NCI-H187 treated with DMSO at 0.1 percent for 48 hours (cell line): ENCODE results near the gene PRKCE.

Experiments used
- DNase-seq: peaks from one replicate; lab custom pipeline; 2025; lab: John Stamatoyannopoulos, UW

PRKCE gene

DNA sequence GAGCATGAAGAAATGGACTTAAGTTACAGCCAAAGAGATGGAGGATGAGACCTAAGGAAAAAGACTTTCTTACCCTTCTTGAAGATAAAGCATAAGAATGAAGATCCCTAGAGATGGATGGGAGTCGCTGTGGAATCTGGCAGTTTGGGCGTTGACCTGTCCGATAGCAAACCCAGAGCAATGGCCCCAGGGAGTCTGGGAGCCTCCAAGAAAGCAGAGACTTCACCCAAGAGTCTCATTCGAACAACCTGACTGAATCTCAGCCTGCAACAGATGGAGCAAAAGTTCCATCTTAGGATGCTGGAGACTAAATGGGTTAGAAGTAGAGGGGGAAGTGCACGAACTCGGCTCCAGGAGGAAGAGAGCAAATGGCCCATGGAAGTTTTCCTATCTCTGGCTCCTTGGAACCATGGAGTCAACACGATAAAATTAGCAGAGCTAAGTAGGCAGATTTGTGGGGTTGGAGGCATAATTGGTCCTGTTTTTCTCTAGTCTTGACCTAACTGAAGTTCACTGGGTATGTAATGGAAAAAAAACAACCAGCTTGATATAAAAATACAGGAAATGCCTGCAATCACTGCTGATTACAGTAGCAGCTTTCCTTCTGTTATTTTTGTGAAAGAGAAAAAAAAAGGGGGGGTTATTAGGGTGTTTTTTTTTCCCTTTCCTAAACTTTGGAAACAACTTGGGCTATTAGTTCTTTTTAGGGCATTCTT, 467.3 kb downstream of the PRKCE start:
- no peak for DNase-seq

DNA sequence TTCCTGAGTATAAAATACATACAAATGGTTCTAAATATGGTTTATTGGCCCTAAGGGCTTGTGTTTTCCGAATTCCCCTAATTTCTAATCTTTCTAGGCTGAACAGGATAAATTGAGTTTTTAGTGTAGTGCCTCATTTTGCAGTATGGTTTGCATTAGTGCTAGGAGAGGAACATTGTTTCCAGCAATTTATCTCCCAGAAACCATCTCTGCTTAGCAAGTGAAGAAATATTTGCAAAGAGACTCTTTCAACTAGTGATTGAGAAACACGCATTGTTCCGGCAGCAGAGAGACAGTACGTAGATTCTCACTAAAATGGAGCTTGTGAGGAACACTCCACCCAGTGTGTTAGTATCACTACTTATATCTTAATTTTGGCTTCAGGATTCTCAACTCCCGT, 468.0 kb downstream of the PRKCE start:
- no peak for DNase-seq

DNA sequence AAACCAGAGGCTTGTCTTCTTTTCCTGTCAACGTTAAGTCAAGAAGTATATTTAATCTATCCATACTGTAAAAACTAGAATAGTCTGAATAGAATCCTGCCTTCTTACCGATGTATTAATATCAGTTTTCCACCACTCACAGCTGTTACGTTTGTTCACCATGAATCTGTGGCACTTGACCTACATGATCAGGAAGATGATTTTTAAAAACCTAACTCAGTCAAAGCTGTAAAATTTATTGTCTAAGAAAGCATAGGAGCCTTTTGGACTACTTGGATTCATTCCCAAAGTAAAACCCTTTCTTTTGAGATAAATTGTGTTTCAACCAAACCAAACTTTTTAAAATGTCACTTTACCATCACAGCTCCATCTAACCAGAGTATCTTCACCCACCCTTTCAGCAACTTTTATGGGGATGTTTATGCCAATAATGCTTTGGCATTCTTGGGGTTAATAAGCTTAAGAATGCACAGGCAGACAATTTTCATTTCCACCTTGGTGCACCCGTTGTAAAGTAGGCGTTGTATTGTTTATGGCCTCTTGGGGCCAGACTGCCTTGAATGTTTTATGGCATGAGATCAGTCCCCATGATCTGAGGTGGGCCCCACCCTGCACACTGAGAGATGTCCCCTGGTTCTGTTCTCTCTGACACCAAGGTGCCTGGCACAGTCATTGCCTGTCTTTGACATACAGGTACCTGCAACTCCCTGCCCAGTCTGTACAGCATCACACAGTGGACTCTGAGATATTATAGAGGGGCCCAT, 469.5 kb downstream of the PRKCE start:
- DNase-seq: no peak

DNA sequence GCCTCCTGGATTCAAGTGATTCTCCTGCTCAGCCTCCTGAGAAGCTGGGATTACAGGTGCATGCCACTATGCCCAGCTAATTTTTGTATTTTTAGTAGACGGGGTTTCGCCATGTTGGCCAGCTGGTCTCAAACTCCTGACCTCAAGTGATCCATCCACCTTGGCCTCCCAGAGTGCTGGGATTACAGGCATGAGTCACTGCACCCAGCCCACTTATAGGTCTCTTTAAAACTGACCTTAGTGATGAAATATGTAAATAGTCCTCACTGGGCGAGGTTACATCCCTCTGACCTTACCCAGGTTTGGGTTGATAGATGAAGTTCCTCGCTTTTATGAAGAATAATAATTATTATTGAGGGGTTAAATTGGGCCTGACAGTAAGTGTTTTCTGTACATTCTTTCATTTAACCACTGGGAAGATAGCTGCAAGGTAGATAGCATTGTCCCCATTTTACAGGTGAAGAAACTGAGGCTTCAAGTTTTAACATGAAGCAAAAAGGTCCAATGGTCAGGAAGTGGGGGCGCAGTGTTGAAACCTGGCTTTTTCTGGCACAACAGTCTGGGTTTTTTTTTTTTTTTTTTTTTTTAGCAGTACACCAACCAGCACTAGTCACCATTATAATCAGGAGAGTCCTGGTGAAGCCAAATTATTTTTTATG, 471.0 kb downstream of the PRKCE start:
- no peak for DNase-seq

DNA sequence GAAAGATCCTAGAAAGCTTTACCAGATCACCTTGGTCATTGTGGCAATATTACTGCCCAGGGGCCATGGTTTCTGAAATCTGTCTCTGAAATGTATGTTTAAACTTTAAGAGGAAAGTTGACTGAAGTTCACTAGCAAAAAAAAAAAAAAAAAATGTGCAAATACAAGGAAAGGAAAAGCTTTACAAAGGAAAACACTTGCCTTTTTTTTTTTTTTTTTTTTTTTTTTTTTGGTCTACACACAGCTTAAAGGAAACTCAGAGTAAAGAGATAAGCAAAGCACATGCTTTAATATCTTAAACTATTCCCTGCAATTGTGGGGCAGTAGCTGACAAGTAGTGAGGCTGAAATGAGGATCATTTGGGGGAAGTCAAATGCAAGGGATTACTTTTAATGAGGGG, 471.5 kb downstream of the PRKCE start:
- no peak for DNase-seq

DNA sequence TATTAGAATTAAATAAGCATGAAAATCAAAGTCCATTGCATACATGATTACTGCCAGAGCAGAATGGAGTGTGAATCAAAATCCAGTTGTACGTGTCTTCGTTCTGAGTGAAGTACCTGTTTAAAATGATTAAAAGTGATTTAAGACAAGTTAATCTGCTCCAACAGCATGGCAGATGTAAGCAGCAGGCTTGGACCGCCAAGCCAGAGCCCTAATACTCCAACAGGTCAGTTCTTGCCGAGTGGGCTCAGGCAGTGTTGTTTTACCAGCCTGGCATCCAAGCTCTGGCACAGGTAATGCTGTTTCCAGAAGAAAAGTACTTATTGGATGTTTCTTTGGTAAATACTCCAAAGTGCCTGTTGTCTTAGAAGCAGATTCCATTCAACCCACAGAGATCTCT, 474.3 kb downstream of the PRKCE start:
- no peak for DNase-seq

DNA sequence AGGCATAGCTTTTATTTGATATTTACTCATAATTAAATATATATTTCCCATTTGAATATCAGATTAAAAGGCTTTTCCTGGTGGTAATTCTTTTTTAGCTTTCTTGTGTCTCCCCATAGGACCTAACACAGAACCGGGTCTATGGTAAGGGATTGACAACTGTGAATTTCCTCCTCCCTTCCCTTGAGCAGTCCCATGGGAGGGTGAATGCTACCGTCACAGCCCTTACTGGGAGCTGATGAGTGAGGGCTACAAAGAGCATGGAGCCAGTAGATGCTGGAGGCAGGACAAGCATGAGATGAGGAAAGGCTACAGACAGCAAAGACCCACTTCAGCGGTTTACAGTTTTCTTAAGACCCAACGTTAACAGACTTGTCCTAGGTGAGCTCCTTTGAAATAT, 475.1 kb downstream of the PRKCE start:
- no peak for DNase-seq

DNA sequence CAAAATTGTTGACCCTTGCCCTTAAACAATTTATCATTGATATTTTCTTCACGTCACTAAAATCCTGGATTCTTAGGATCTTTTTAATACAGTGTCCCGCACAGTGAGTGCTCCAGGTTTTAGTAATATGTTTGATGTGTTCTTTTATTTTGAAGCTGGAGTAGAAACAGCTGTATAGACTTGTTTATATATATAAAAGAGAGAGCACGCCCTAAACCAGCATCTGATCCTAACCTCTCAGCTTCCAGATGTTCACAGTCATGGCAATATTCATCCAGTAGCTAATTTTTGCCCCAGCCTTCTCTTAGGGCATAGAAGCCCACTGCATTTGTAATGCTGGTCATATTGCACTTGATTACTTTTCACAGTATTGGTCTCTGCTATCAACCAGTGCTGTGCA, 475.7 kb downstream of the PRKCE start:
- DNase-seq: no peak

DNA sequence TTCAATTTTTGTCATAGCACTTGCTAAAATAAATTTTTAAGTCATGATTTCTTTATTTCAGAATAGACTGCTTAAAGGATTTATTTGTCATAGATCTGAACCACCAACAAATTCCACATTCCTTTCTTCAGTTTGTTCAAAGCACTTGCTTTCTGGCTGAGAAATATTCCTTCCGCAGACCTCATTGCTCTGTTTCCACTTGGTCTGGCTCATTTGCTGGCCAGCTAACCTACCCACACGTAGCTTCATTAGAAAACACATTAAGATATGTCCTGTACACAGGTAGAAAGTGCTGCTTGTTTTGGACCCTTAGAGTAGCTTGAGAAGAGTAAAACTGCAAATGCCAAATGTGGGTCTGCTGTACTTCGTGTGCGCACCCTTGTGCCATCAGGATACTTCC, 479.0 kb downstream of the PRKCE start:
- DNase-seq: no peak

DNA sequence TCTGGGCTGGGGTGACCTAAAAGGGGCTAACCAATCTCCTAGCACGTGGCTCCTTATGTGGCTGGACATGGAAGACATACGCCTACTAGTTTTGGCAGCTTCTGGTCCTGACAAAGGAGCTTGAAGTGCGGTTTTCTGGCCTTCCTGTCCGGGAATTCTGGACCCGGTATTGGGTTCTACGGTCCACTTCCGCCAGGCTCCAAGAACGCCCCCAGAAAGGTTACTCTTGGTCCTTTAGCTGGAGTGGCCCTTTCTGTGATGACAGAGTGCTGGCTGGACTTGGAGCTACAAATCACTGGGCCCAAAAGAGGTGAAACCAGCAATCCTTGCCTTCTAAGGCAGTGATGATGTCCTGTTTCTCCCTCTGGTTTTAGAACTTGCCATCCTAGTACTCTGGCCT, 481.5 kb downstream of the PRKCE start:
- no peak for DNase-seq

DNA sequence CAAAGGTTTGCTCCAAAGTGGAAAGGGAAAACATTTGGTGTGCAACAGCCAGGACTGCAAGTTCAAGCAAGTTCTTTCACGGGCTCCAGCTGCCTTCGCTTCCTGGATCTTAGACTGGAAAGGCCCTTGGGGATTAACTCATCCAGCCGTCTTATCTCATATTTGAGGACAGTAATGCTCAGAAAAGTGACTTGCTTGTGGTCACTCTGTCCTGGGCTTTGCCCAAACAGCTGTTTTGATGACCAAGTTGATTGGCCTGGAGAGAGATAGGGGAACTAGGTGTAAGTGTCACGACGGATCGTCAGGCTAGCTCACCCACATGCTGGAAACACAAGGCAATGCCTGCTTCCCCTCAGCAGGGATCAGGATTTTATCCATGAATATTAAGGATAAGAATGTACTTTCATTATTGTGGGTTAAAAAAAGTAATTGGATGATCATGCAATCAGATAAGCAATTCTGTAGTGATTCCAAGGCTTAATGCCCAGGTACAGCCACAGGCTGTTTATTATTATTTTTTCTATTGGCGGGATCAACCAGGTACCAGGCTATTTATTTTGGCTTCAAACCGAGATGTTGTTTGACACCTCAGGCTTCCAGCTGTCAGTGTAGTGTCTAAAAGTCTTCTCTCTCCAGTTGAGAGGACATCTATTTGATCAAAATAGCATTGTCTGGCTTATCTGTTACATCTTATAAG, 483.2 kb downstream of the PRKCE start:
- no peak for DNase-seq

DNA sequence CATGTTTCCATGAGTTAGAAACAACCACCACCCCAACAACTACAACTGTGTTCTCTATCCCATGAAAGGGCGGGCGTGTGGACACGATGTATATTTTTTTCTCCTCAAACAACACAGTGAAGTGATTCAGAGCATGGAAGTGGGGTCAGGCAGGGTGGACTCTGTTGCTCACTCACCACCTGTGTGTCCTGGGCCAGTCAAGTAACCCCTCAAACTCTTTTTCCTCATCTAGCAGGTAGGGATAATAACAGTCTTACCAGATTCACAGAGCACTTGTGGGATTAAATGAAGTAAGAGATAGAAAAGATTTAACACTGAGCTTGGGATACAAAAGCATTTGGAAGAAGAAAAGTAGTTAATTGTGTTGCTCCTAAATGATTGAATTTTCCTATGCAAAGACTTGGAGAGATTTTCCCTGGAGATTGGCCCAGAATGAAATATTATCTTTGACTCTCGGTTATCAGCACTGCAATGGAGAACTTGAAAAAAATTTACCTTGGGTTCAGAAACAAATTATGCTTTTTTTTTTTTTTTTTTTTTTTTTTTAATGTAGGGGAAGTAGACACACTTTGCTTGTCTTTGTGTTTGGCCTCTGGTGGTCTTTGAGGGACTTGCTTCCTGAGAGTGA, 483.9 kb downstream of the PRKCE start:
- DNase-seq: no peak

DNA sequence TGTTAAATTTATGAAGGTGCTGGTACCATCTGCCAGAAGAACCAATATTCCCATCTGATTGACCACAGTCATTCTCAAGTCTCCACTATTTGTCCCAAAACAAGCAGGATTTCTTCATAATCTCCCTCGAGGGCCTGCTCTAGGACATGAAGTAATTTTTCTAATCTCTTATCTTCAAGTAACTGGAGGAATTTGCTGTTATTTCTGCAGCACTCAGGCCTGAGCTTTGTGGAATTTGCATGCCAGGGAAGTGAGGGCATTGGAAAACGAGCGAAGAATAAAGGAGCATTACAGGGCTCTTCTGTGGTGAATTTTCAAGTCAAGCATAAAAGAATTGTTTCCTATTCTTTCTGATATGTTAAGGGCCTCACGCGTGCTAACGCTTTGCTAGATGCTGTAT, 484.5 kb downstream of the PRKCE start:
- no peak for DNase-seq

DNA sequence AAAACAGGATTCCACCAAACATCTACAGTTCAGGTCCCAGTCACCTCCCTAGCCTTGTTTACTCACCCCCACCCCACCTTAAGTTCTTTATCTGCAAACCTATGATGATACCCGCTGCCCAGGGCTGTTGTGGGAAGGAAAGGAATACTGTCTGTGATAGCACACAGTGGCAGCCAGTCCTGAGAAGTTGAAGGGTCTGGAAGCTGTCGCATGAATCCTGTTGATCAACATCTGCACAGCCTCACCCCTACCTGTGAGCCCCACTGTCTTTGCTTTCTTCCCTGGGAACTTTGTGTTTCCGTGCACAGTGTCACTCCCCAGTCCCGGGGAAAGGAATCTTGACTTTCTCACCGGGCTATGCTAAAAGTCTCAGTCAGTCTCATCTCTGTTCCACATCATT, 485.0 kb downstream of the PRKCE start:
- DNase-seq: no peak

DNA sequence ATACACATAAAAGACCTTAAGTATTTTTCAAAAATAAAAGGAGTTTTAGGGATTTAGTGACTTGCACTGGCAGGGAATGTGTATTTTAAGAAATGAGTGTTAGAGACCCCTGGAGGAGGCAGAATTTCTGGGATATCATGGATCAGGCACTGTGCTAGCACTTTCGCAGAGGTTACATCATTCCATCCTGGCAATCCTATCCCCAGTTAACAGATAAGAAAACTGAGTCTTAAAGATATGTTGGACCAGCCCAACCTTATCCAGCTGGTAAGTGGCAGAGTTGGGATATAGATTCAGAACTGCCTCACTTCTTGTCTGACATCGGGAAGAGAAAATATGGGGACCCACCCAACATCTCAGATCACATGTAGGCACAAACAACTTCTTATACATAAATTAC, 485.5 kb downstream of the PRKCE start:
- DNase-seq: no peak

DNA sequence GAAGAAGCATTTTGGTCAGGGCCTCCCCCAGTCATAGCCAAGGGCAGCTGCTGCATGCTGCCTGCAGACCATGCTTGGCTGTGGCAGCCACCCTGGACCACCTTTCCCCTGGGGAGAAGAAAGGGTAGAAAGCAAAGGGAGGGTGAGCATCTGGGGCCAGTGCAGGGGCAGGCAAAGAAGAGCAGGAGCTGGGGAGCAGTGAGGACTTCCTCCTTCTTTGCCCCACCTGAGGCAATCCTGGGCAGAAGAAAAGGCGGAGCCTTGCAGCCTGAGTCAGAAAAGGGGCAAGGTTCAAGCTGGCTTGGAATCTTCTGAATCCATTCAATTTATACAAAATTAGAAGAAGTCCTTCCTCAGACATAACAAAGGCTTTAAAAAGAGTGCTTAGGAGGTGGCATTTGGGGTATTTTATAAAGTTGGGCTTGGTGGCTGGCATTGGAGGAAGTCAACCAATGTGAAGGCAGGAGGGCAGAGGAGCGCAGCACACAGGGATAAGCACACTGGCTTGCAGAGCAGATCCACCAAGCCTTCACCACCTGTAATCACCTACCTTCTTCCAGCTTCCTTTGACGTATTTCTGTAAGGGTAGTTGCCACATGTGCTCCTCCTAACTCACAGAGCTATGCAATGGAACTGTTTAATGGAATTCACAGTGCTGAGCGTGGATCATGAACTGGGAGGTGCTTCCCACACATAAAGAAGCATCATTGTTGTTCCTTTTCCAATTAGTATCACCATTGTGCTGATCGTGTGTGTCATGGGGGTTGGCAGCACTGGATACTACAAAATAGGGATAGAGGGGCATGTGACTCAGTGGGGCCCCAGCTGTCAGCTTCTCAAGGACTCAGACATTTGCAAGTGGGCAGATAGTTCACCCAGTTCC, 491.3 kb downstream of the PRKCE start:
- no peak for DNase-seq

DNA sequence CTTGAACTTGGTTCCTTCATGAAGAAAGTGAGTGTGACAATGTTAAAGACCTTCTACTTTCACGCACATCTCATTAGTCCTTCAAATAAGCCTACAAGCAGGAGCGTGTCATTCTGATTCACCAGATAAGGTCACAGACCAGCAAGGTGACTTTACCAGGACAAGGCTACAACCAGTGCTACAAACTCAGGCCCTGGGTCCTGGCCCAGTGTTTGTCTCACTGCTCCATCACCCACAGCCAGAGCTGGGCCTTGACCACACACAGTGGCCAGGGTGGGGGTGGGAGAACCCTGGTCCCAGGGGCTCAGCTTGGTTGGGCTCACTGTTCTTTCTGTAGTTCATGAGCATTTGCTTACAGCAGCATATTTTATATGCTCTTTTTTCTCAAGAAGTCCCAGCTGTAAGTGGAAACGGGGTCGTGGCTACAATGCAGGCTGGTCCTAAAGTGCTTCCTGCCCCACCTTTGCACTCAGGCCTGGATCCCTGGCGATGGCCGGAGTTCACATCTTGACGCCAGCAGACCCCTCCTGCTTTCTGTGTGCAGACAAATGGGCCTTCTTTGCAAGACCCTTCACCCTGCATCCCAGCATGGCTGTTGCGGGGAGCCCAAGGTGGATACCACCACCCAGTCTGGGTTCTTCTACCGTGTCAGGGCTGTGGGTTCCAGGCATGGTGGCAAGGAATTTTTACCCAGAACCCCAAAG, 492.1 kb downstream of the PRKCE start:
- DNase-seq: no peak

DNA sequence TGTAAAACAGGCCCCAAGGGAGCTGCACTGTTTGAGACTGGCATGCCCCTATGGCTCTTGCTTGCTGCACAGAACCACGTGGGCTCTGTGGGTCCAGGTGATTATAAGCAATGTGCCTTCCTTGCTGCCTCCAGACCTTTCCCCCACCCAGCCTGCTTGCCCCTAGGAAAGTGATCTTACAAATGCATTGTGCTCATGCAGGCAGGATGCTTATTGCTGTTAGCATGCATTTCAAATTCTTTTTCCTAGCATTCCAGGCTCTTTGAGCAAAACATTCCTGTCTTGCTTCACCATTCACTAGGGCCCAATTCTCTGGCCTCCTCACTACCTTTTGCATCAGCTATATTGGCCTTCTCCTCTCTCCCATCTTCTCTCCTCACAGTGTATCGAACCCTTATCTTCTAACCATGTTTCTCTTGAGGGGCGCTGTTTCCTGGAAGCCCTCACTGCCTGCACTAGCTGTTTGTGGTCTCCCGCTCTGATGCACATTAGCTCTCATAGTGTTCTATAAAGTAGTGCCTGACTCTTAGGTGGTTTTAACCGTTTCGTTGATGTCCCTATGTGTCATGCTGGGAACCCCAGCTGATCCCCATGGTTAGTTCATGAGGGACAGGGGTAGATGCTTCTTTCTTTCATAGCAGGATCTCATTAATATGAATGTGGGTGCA, 492.8 kb downstream of the PRKCE start:
- DNase-seq: no peak

DNA sequence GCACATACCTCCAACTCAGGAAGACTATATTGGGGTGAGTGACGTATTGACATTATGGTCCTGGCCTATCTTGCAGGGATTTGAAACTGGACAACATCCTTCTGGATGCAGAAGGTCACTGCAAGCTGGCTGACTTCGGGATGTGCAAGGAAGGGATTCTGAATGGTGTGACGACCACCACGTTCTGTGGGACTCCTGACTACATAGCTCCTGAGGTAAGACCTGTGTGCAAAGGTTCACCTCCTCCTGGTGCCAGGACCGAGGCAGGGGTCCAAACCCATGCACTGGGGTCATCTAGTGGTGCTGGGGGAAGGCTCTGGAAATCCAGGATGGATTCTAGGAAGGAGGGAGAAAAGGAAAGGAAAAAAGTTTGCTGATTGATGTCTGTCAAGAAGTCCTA, 493.5 kb downstream of the PRKCE start:
- DNase-seq: no peak

DNA sequence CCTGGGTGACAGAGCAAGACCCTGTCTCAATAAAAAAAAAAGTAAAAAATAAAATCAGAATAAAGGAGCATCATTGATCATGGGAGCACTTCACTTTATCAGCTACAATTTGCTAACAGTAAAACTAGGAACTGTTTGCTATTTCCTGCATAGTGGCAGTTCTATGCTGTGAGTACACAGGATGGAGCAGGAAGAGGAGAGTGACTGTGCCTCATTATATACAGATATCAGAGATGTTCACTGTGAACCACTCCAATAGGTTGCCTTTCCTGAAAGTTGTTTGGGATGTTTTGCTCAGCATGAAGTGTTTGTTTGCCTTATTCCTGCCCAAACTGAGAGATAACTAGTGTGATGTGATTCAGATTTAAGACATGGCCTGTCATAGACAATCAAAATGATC, 494.4 kb downstream of the PRKCE start:
- DNase-seq: no peak
